Neural cell (in vitro differentiated cells): Measurements from ENCODE around the gene CMTM5.

Experiments used
- CTCF ChIP-seq: fragments of 450-650 bp; IDR thresholded peaks from 2 replicates; pipeline ENCODE4 v1.5.1; 2014; ENCODE audit warnings: antibody characterized with exemption, mild to moderate bottlenecking, moderate library complexity; ENCODE audit not compliant: poor library complexity, severe bottlenecking
- EP300 ChIP-seq: fragments of 450-650 bp; conservative IDR thresholded peaks from 2 replicates; pipeline ENCODE4 v1.6.1; 2014; ENCODE audit warnings: antibody characterized with exemption, mild to moderate bottlenecking, moderate library complexity; ENCODE audit not compliant: poor library complexity, severe bottlenecking
- EZH2 ChIP-seq: fragments of 200-600, 300-800 bp; shearing (Covaris generic), sonication (generic); IDR thresholded peaks from 2 replicates; pipeline ENCODE4 v1.6.1; 2014; ENCODE audit warnings: antibody characterized with exemption, low read length, borderline replicate concordance, mild to moderate bottlenecking; ENCODE audit not compliant: insufficient read depth, poor library complexity, severe bottlenecking
- MXI1 ChIP-seq: fragments of 450-650 bp; conservative IDR thresholded peaks from 2 replicates; pipeline ENCODE4 v1.6.1; 2014; ENCODE audit warnings: antibody characterized with exemption, mild to moderate bottlenecking; ENCODE audit not compliant: poor library complexity, severe bottlenecking
- POLR2AphosphoS5 ChIP-seq: IDR thresholded peaks from 2 replicates; pipeline ENCODE4 v1.6.1; 2012
- RAD21 ChIP-seq: fragments of 450-650 bp; conservative IDR thresholded peaks from 2 replicates; pipeline ENCODE4 v1.6.1; 2014; ENCODE audit warnings: antibody characterized with exemption, mild to moderate bottlenecking, moderate library complexity
- SMC3 ChIP-seq: fragments of 450-650 bp; conservative IDR thresholded peaks from 2 replicates; pipeline ENCODE4 v1.6.1; 2014; ENCODE audit warnings: antibody characterized with exemption, mild to moderate bottlenecking, moderate library complexity; ENCODE audit not compliant: poor library complexity
- TAF1 ChIP-seq: IDR thresholded peaks from 2 replicates; pipeline ENCODE4 v1.6.1; 2012; ENCODE audit warnings: low read depth
- TF ChIP-seq, protein P1 (sequence below): IDR thresholded peaks from 2 replicates; pipeline ENCODE4 v1.6.1; 2012; ENCODE audit warnings: borderline replicate concordance

DNA sequence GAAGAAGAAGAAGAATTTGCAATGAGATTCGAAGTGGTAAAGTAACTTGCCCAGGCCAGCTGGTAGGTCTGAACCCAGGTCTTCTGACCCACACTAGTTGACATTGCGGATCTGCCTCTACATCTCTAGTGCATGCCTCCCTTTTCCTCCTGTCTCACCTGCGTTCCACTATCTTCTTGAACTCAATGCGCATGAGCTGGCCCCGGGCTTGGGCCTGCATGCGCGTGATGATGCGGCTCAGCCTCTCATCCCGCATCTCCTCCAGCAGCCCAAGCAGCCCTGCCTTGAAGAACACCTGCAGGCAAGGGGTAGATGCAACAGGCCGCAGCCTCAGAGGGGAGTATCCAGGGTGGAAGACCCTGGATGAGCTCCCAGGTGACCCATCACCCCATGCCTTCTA is 19.3 kb downstream of the CMTM5 start:
- TF ChIP-seq, protein P1, sequence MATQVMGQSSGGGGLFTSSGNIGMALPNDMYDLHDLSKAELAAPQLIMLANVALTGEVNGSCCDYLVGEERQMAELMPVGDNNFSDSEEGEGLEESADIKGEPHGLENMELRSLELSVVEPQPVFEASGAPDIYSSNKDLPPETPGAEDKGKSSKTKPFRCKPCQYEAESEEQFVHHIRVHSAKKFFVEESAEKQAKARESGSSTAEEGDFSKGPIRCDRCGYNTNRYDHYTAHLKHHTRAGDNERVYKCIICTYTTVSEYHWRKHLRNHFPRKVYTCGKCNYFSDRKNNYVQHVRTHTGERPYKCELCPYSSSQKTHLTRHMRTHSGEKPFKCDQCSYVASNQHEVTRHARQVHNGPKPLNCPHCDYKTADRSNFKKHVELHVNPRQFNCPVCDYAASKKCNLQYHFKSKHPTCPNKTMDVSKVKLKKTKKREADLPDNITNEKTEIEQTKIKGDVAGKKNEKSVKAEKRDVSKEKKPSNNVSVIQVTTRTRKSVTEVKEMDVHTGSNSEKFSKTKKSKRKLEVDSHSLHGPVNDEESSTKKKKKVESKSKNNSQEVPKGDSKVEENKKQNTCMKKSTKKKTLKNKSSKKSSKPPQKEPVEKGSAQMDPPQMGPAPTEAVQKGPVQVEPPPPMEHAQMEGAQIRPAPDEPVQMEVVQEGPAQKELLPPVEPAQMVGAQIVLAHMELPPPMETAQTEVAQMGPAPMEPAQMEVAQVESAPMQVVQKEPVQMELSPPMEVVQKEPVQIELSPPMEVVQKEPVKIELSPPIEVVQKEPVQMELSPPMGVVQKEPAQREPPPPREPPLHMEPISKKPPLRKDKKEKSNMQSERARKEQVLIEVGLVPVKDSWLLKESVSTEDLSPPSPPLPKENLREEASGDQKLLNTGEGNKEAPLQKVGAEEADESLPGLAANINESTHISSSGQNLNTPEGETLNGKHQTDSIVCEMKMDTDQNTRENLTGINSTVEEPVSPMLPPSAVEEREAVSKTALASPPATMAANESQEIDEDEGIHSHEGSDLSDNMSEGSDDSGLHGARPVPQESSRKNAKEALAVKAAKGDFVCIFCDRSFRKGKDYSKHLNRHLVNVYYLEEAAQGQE = no peak
- TF ChIP-seq CTCF (no peak), RAD21 (no peak), POLR2AphosphoS5 (no peak), EZH2 (no peak), TAF1 (no peak), EP300 (no peak), MXI1 (no peak), SMC3 (no peak)
